ENCODE measurements around the gene SMOC2. TPM values are rescaled to one million over a fixed set of nuclear protein-coding genes. Genes with fewer than 3 reads are reported as not detected.
A peak's percentile ranks its signal among the peaks of the same experiment; 100 is the strongest.

Gene SMOC2
- total RNA-seq, 1 experiment from 2014 or later = 0.42 TPM

DNA sequence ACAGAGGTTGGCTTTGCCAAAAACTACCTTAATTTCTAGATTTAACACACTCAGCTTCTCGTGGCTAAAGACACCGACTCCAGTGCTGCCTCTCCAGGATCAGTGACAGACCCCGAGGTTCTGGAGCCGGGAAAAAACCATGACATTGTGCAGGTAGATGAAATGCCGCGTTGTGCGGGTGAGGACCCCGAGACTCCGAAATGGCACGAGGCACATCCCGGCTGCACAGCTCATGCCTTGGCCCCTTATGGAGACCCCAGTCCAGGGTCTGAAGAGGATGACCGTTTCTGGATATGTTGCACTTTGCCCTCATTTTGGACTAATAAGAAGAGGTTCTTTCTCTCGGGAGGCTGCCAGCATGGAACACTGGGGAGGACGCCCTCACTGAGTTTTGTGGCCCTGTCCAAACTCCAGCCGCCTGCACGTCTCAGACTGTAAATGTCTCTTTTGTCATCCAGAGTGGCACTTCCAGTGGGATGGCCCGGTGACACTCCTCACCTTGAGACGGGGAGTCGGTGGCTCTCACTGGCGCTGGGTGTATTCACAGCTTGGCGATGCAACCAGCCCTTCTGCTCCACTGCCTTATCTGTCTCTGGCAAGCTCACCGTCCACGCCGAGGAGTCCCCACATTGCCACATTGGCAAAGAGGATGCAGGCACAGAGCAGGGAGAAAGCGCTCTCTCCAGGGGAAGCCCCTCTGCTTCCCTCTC lies 245.2 kb downstream of the SMOC2 start:
- no peak overlapping the region for H3K4me3 ChIP-seq (replicated peaks in 1 of 2; ENCODE audit: low read depth in 1 of 2, low read length in 2 of 2)
- no peak for TF ChIP-seq POLR2A (IDR thresholded peaks at IDR 0.05; ENCODE audit: borderline replicate concordance, extremely low read depth, insufficient read depth, insufficient read length)
- ChIA-PET CTCF (no interaction called here), POLR2A (no interaction called here), RAD21 (ENCODE audit: low non-redundant PET in 1 of 2, low total read pairs in 2 of 2, uncharacterized antibody in 2 of 2, unreplicated experiment in 2 of 2) (no interaction called here)
- H3K27me3 ChIP-seq (ENCODE audit: insufficient read depth, low read length) = no peaks in the 10 kb centered on the region
- H3K4me2 ChIP-seq (ENCODE audit: low read length) = no peak overlapping the region
- H4K20me1 ChIP-seq (ENCODE audit: insufficient read depth) = no peaks in the 10 kb centered on the region
- no peak overlapping the region for H2AFZ ChIP-seq (ENCODE audit: low read depth, low read length, poor library complexity, severe bottlenecking)
- ATAC-seq (no peak), DNase-seq (ENCODE audit: low read depth, low spot score) (no peak)
- intact Hi-C loops (cut with micrococcal nuclease) = no loop called here
- no peak overlapping the region for H3K27ac ChIP-seq (ENCODE audit: low read depth, low read length)
- H3K79me2 ChIP-seq (ENCODE audit: insufficient read depth, low read length) = no peaks in the 10 kb centered on the region
- no TSS peak for BruUV-seq (replicated peaks)
- H3K9ac ChIP-seq (ENCODE audit: low read length) = no peak overlapping the region
- H3K36me3 ChIP-seq (ENCODE audit: control insufficient read depth in 1 of 2, insufficient read depth in 2 of 2, low read length in 2 of 2) = no peaks in the 10 kb centered on the region
- no peaks in the 10 kb centered on the region for H3K9me2 ChIP-seq (ENCODE audit: insufficient read depth)
- H3K9me3 ChIP-seq (ENCODE audit: control insufficient read depth in 1 of 2, insufficient read depth in 1 of 2, low read depth in 1 of 2, low read length in 2 of 2) = no peaks in the 10 kb centered on the region
- H3K4me1 ChIP-seq (ENCODE audit: control insufficient read depth in 1 of 2, insufficient read depth in 2 of 2, low read length in 2 of 2) = peaks cover 0 to 15% of the 10 kb centered on the region in 2 experiments; a peak in 1 of 4 replicates

DNA sequence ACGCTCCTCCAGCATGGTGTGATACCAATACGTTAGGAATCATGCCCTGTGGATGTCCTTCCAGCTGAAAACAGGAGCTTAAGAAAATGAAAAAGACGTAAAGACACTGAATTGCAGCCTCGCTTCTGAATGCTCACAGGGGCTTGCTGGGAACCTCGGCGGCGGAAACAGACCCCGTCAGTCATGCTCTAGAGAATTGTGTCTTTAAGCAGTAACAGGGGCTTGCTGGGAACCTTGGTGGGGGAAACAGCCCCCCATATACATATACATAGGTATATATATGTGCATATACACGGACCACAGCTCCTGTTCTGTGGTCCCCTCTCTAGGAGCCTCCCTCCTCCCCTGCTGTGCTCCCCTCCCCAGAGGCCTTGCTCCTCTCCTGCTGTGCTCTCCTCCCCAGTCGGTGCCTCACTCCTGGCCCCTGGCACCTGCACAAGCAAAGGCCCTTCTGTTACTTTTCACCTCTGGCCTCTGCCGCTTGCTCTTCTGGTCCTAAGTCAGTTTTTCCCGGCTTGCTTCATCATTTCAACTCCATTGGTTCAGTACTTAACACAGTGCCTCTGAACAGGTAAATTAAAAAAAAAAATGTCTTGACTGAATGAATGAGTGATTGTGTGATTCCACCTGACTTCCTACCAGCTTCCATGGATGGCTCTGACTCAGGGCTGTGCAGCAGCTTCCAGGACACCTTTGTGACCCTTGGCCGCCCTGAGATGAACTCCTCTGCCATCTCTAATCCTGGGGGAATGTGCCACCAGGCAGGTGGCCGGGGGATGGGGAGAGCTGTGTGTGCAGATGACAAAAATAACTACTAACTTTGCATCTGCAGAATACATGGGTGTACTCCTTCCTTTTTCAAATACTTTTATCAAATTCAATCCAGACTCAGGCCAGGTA lies 246.1 kb downstream of the SMOC2 start:
- H3K9ac ChIP-seq (ENCODE audit: low read length) = no peak overlapping the region
- BruUV-seq (replicated peaks) = no TSS peak
- ChIA-PET POLR2A (no interaction called here), CTCF (no interaction called here), RAD21 (ENCODE audit: low non-redundant PET in 1 of 2, low total read pairs in 2 of 2, uncharacterized antibody in 2 of 2, unreplicated experiment in 2 of 2) (no interaction called here)
- H2AFZ ChIP-seq (ENCODE audit: low read depth, low read length, poor library complexity, severe bottlenecking) = no peak overlapping the region
- no peak overlapping the region for H3K27ac ChIP-seq (ENCODE audit: low read depth, low read length)
- H3K27me3 ChIP-seq (ENCODE audit: insufficient read depth, low read length) = no peaks in the 10 kb centered on the region
- H3K4me3 ChIP-seq (replicated peaks in 1 of 2; ENCODE audit: low read depth in 1 of 2, low read length in 2 of 2) = no peak overlapping the region
- TF ChIP-seq SRF (IDR thresholded peaks at IDR 0.05; ENCODE audit: low read depth) (no peak), YY1 (IDR thresholded peaks at IDR 0.05; ENCODE audit: extremely low read depth, insufficient replicate concordance, low read depth, low read length) (no peak), ZFX (IDR thresholded peaks at IDR 0.05) (no peak), SIN3A (IDR thresholded peaks at IDR 0.05; ENCODE audit: low read depth) (no peak), ELF1 (IDR thresholded peaks at IDR 0.05; ENCODE audit: borderline replicate concordance, low read depth) (no peak), EZH2phosphoT487 (IDR thresholded peaks at IDR 0.05; ENCODE audit: borderline replicate concordance) (no peak), SP1 (IDR thresholded peaks at IDR 0.05; ENCODE audit: low read depth) (no peak), EZH2 (IDR thresholded peaks at IDR 0.05) (no peak)
- no peaks in the 10 kb centered on the region for H3K9me2 ChIP-seq (ENCODE audit: insufficient read depth)
- H3K4me1 ChIP-seq (ENCODE audit: control insufficient read depth in 1 of 2, insufficient read depth in 2 of 2, low read length in 2 of 2) = peaks cover 0 to 15% of the 10 kb centered on the region in 2 experiments; a peak in 1 of 4 replicates
- no peaks in the 10 kb centered on the region for H3K79me2 ChIP-seq (ENCODE audit: insufficient read depth, low read length)
- ATAC-seq (0 out of 2 replicates have a peak, but pooled peaks have one; percentile 46), DNase-seq (ENCODE audit: low read depth, low spot score) (no peak)
- no peaks in the 10 kb centered on the region for H3K9me3 ChIP-seq (ENCODE audit: control insufficient read depth in 1 of 2, insufficient read depth in 1 of 2, low read depth in 1 of 2, low read length in 2 of 2)
- H3K4me2 ChIP-seq (ENCODE audit: low read length) = peak overlapping the region; percentile 10
- intact Hi-C loops (cut with micrococcal nuclease) = no loop called here
- H3K36me3 ChIP-seq (ENCODE audit: control insufficient read depth in 1 of 2, insufficient read depth in 2 of 2, low read length in 2 of 2) = no peaks in the 10 kb centered on the region
- no peaks in the 10 kb centered on the region for H4K20me1 ChIP-seq (ENCODE audit: insufficient read depth)
